Measurements from ENCODE around the gene SPACA4. TPM values are rescaled to one million over a fixed set of nuclear protein-coding genes. Genes with fewer than 3 reads are reported as not detected.

The SPACA4 gene
- total RNA-seq, 1 experiment from 2014 or later: not detected

- intact Hi-C loops (cut with micrococcal nuclease): no loop called here
- TF ChIP-seq, protein P1, sequence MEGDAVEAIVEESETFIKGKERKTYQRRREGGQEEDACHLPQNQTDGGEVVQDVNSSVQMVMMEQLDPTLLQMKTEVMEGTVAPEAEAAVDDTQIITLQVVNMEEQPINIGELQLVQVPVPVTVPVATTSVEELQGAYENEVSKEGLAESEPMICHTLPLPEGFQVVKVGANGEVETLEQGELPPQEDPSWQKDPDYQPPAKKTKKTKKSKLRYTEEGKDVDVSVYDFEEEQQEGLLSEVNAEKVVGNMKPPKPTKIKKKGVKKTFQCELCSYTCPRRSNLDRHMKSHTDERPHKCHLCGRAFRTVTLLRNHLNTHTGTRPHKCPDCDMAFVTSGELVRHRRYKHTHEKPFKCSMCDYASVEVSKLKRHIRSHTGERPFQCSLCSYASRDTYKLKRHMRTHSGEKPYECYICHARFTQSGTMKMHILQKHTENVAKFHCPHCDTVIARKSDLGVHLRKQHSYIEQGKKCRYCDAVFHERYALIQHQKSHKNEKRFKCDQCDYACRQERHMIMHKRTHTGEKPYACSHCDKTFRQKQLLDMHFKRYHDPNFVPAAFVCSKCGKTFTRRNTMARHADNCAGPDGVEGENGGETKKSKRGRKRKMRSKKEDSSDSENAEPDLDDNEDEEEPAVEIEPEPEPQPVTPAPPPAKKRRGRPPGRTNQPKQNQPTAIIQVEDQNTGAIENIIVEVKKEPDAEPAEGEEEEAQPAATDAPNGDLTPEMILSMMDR (IDR thresholded peaks at IDR 0.05; ENCODE audit: unreplicated experiment): no peak
- Mint-ChIP-seq H3K4me3 (ENCODE audit: unreplicated experiment) (no peak overlapping the region), H3K27me3 (ENCODE audit: insufficient read depth, unreplicated experiment) (peaks cover 11% of the 10 kb centered on the region), H3K27ac (ENCODE audit: low read depth, unreplicated experiment) (no peak overlapping the region), H3K9me3 (ENCODE audit: unreplicated experiment) (no peaks in the 10 kb centered on the region), H3K36me3 (ENCODE audit: insufficient read depth, unreplicated experiment) (no peaks in the 10 kb centered on the region), H3K4me1 (ENCODE audit: insufficient read depth, unreplicated experiment) (no peaks in the 10 kb centered on the region)
- ChIA-PET CTCF (interaction anchor here (1.2 kb wide), 1 partner anchor 14 kb away, joined by 5 read pairs; no protein-coding TSS in a partner anchor), POLR2A (no interaction called here)
- BruUV-seq (replicated peaks): no TSS peak
- DNase-seq (ENCODE audit: unreplicated experiment): no peak
Measured at GRCh38 chr19:48603001-48603400, 3.5 kb upstream of the SPACA4 start.

- ChIA-PET POLR2A (no interaction called here), CTCF (interaction anchor here (1.2 kb wide), 1 partner anchor 15 kb away, joined by 5 read pairs; no protein-coding TSS in a partner anchor)
- TF ChIP-seq, protein P1 (IDR thresholded peaks at IDR 0.05; ENCODE audit: unreplicated experiment): no peak
- intact Hi-C loops (cut with micrococcal nuclease): no loop called here
- peaks cover 7% of the 10 kb centered on the region for H3K27me3 Mint-ChIP-seq (ENCODE audit: insufficient read depth, unreplicated experiment)
- no peaks in the 10 kb centered on the region for H3K9me3 Mint-ChIP-seq (ENCODE audit: unreplicated experiment)
- no peak for DNase-seq (ENCODE audit: unreplicated experiment)
- H3K4me3 Mint-ChIP-seq (ENCODE audit: unreplicated experiment): no peak overlapping the region
- H3K36me3 Mint-ChIP-seq (ENCODE audit: insufficient read depth, unreplicated experiment): no peaks in the 10 kb centered on the region
- H3K27ac Mint-ChIP-seq (ENCODE audit: low read depth, unreplicated experiment): no peak overlapping the region
- H3K4me1 Mint-ChIP-seq (ENCODE audit: insufficient read depth, unreplicated experiment): no peaks in the 10 kb centered on the region
- no TSS peak for BruUV-seq (replicated peaks)
Measured at GRCh38 chr19:48603449-48603848, 3.1 kb upstream of the SPACA4 start.

DNA sequence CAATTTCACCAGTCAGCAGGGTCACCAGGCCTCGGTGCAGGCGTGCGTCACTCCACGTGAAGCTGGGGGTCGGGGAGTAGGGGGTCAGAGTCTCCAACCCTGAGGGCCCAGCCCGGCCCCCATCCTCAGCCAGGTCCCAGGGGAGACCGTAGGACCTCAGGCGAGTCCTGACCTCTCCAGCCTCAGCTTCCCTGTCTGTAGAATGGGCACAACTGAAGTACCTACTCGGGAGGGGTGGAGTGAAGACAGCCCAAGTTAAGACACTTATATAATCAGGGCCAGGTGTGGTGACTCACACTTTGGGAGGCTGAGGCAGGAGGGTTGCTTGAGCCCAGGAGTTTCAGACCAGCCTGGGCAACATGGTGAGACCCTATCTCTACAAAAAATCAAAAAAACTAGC lies 2.7 kb upstream of the SPACA4 start:
- DNase-seq (ENCODE audit: unreplicated experiment): no peak
- intact Hi-C loops (cut with micrococcal nuclease): no loop called here
- Mint-ChIP-seq H3K4me3 (ENCODE audit: unreplicated experiment) (no peak overlapping the region), H3K27ac (ENCODE audit: low read depth, unreplicated experiment) (no peak overlapping the region), H3K27me3 (ENCODE audit: insufficient read depth, unreplicated experiment) (peaks cover 3% of the 10 kb centered on the region), H3K36me3 (ENCODE audit: insufficient read depth, unreplicated experiment) (no peaks in the 10 kb centered on the region), H3K4me1 (ENCODE audit: insufficient read depth, unreplicated experiment) (no peaks in the 10 kb centered on the region), H3K9me3 (ENCODE audit: unreplicated experiment) (no peaks in the 10 kb centered on the region)
- no TSS peak for BruUV-seq (replicated peaks)
- ChIA-PET CTCF (no interaction called here), POLR2A (no interaction called here)
- TF ChIP-seq, protein P1 (IDR thresholded peaks at IDR 0.05; ENCODE audit: unreplicated experiment): no peak

GRCh38 chr19:48607359-48607755 lies 815 bp downstream of the SPACA4 start:
- Mint-ChIP-seq H3K36me3 (ENCODE audit: insufficient read depth, unreplicated experiment) (no peaks in the 10 kb centered on the region), H3K27ac (ENCODE audit: low read depth, unreplicated experiment) (no peak overlapping the region), H3K4me3 (ENCODE audit: unreplicated experiment) (no peak overlapping the region), H3K4me1 (ENCODE audit: insufficient read depth, unreplicated experiment) (no peaks in the 10 kb centered on the region), H3K27me3 (ENCODE audit: insufficient read depth, unreplicated experiment) (no peaks in the 10 kb centered on the region), H3K9me3 (ENCODE audit: unreplicated experiment) (no peaks in the 10 kb centered on the region)
- intact Hi-C loops (cut with micrococcal nuclease): no loop called here
- no peak for DNase-seq (ENCODE audit: unreplicated experiment)
- ChIA-PET CTCF (interaction anchor here (0.6 to 1.2 kb wide), 7 partner anchors 17 to 273 kb away, joined by 3 to 4 read pairs (median 4); no protein-coding TSS in a partner anchor), POLR2A (interaction anchor here (3.0 kb wide), 1 partner anchor 11 kb away, joined by 19 read pairs; the partner anchor contains the start of genes RPL18 and SPHK2)
- TF ChIP-seq, protein P1 (IDR thresholded peaks at IDR 0.05; ENCODE audit: unreplicated experiment): no peak
- no TSS peak for BruUV-seq (replicated peaks)

All from MCF 10A (cell line).